GM23338 (cell line): Measurements from ENCODE around the gene DDX21. TPM values are rescaled to one million over a fixed set of nuclear protein-coding genes. Genes with fewer than 3 reads are reported as not detected.

Source experiments
- ATAC-seq: fragments of 200-7000 bp; cut with Tn5 transposase; 3 replicates; pipeline ENCODE4 v1.9.1; 2020
- DNase-seq: peaks from one replicate; pipeline ENCODE4 v3.0.0-alpha.2; 2015; ENCODE audit warnings: low spot score
- H2AFZ ChIP-seq: fragments of 200-600 bp; sonication (generic); 2 replicates; pipeline ENCODE4 v1.8.0; 2016; ENCODE audit warnings: antibody characterized with exemption, mild to moderate bottlenecking, moderate library complexity
- H3F3A ChIP-seq: fragments of 200-600 bp; sonication (generic); replicated peaks from 2 replicates; pipeline ENCODE4 v1.8.0; 2017; ENCODE audit warnings: antibody characterized with exemption, mixed run types, low read depth
- H3K27ac ChIP-seq: fragments of 200-600 bp; sonication (generic); 2 replicates; pipeline ENCODE4 v1.6.1; 2016; ENCODE audit warnings: low read depth
- H3K27me3 ChIP-seq: fragments of 200-600 bp; sonication (generic); 2 replicates; pipeline ENCODE4 v1.8.0; 2016; ENCODE audit warnings: mild to moderate bottlenecking, mixed run types, moderate library complexity; ENCODE audit not compliant: insufficient read depth
- H3K36me3 ChIP-seq: fragments of 200-600 bp; sonication (generic); 2 replicates; pipeline ENCODE4 v1.8.0; 2016; ENCODE audit warnings: mild to moderate bottlenecking; ENCODE audit not compliant: insufficient read depth
- H3K4me1 ChIP-seq: fragments of 200-600 bp; sonication (generic); 2 replicates; pipeline ENCODE4 v1.8.0; 2016; ENCODE audit warnings: mild to moderate bottlenecking, moderate library complexity; ENCODE audit not compliant: insufficient read depth
- H3K4me2 ChIP-seq: fragments of 200-600 bp; sonication (generic); 2 replicates; pipeline ENCODE4 v1.7.1; 2017; ENCODE audit warnings: mixed run types
- H3K4me3 ChIP-seq: fragments of 200-600 bp; sonication (generic); 2 replicates; pipeline ENCODE4 v1.6.1; 2016; ENCODE audit warnings: mixed run types
- H3K79me2 ChIP-seq: fragments of 200-600 bp; sonication (generic); replicated peaks from 2 replicates; pipeline ENCODE4 v1.8.0; 2017; ENCODE audit warnings: mild to moderate bottlenecking; ENCODE audit not compliant: insufficient read depth
- H3K9me2 ChIP-seq: fragments of 200-600 bp; sonication (generic); 2 replicates; pipeline ENCODE4 v1.8.0; 2017; ENCODE audit not compliant: insufficient read depth
- H4K20me1 ChIP-seq: fragments of 200-600 bp; sonication (generic); replicated peaks from 2 replicates; pipeline ENCODE4 v1.8.0; 2017; ENCODE audit warnings: mild to moderate bottlenecking; ENCODE audit not compliant: insufficient read depth
- H3K27ac Mint-ChIP-seq: 2 replicates; pipeline ENCODE4 v1.8.0; 2020; ENCODE audit warnings: inconsistent platforms, mild to moderate bottlenecking, moderate library complexity, mixed read lengths
- H3K27me3 Mint-ChIP-seq: 3 replicates; pipeline ENCODE4 v1.8.0; 2022; ENCODE audit warnings: low read depth, mild to moderate bottlenecking, moderate library complexity, mixed read lengths, inconsistent platforms; ENCODE audit not compliant: insufficient read depth, poor library complexity
- H3K36me3 Mint-ChIP-seq: 3 replicates; pipeline ENCODE4 v1.8.0; 2021; ENCODE audit warnings: low read depth, mild to moderate bottlenecking, inconsistent platforms, moderate library complexity, mixed read lengths
- H3K4me1 Mint-ChIP-seq: 3 replicates; pipeline ENCODE4 v1.8.0; 2020; ENCODE audit warnings: mild to moderate bottlenecking, inconsistent platforms, mixed read lengths
- H3K4me3 Mint-ChIP-seq: 3 replicates; pipeline ENCODE4 v1.8.0; 2021; ENCODE audit warnings: moderate library complexity, mild to moderate bottlenecking, inconsistent platforms, mixed read lengths
- H3K9me3 Mint-ChIP-seq: 3 replicates; pipeline ENCODE4 v1.8.0; 2020; ENCODE audit warnings: moderate library complexity, mild to moderate bottlenecking, inconsistent platforms, mixed read lengths
- CREB1 ChIP-seq: fragments of 250-450 bp; sonication (Bioruptor Pico); IDR thresholded peaks from 2 replicates; pipeline ENCODE4 v1.5.0; 2020; ENCODE audit warnings: low read depth, mild to moderate bottlenecking, moderate library complexity
- CTCF ChIP-seq, 2 experiments: fragments of 200-600 bp in 1 of 2; sonication (generic) in 1 of 2; conservative IDR thresholded peaks; 2 replicates each; pipeline versions ENCODE4 v1.5.1 to v1.6.1; 2016 to 2017; ENCODE audit warnings: antibody characterized with exemption in 2 of 2, low read depth in 2 of 2, mild to moderate bottlenecking in 2 of 2, moderate library complexity in 1 of 2
- EZH2 ChIP-seq: fragments of 200-600 bp; sonication (generic); IDR thresholded peaks from one replicate; pipeline ENCODE4 v1.8.0; 2017; ENCODE audit warnings: antibody characterized with exemption, mild to moderate bottlenecking, low read depth; ENCODE audit not compliant: unreplicated experiment
- EZH2phosphoT487 ChIP-seq: fragments of 200-600 bp; sonication (generic); IDR thresholded peaks from one replicate; pipeline ENCODE4 v1.8.1; 2018; ENCODE audit warnings: antibody characterized with exemption; ENCODE audit not compliant: unreplicated experiment
- JUNB ChIP-seq: IDR thresholded peaks from one replicate; pipeline ENCODE4 v1.6.1; 2016; ENCODE audit warnings: antibody characterized with exemption; ENCODE audit not compliant: unreplicated experiment
- NANOG ChIP-seq: IDR thresholded peaks from 2 replicates; pipeline ENCODE4 v1.6.1; 2016; ENCODE audit warnings: antibody characterized with exemption, borderline replicate concordance
- ZNF114 ChIP-seq: fragments of 250-450 bp; sonication (Bioruptor Pico); IDR thresholded peaks from 2 replicates; pipeline ENCODE4 v1.5.0; 2020; ENCODE audit warnings: mild to moderate bottlenecking, moderate library complexity
- ZNF331 ChIP-seq: fragments of 250-450 bp; sonication (Bioruptor Pico); IDR thresholded peaks from 2 replicates; pipeline ENCODE4 v1.5.0; 2020; ENCODE audit warnings: low read depth, mild to moderate bottlenecking, moderate library complexity
- ZNF462 ChIP-seq: fragments of 250-450 bp; sonication (Bioruptor Pico); IDR thresholded peaks from 2 replicates; pipeline ENCODE4 v1.5.0; 2020; ENCODE audit warnings: mild to moderate bottlenecking, moderate library complexity
- polyA plus RNA-seq: library from polyadenylated mRNA; unstranded; fragments of >200 nt; fragmentation: Nextera tagmentation; extraction: Ambion mirVana; gene quantifications from 2 replicates; pipeline ENCODE4 v1.2.1, GENCODE V29; 2016
- total RNA-seq: library from RNA; depleted of rRNA; stranded (reverse); fragments of >200 nt; shearing (Covaris generic); gene quantifications from 2 replicates; pipeline ENCODE4 v1.2.3, GENCODE V29; 2014
- TF ChIP-seq, protein P1 (sequence below): IDR thresholded peaks from 2 replicates; pipeline ENCODE4 v1.6.1; 2016; ENCODE audit warnings: antibody characterized with exemption

Gene DDX21
- total and polyA plus RNA-seq, 2 experiments from 2014 or later: 138 to 209 TPM

DNA sequence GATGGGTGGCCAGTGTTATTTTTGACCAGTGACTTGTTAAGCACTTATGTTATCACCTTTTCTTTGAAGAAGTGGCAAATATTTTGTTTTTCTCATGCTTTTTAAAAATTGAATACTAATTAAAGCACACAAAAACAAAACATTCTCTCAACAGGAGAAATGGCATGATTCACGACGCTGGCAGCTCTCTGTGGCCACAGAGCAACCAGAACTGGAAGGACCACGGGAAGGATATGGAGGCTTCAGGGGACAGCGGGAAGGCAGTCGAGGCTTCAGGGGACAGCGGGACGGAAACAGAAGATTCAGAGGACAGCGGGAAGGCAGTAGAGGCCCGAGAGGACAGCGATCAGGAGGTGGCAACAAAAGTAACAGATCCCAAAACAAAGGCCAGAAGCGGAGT, 26.4 kb downstream of the DDX21 start (continued):
- TF ChIP-seq JUNB: no peak
- no peak for TF ChIP-seq EZH2
- no peak for TF ChIP-seq ZNF331 (CRISPR knock-in tag)
- TF ChIP-seq NANOG: no peak
- TF ChIP-seq ZNF114 (CRISPR knock-in tag): no peak
- no peak for TF ChIP-seq EZH2phosphoT487
- TF ChIP-seq, protein P1, sequence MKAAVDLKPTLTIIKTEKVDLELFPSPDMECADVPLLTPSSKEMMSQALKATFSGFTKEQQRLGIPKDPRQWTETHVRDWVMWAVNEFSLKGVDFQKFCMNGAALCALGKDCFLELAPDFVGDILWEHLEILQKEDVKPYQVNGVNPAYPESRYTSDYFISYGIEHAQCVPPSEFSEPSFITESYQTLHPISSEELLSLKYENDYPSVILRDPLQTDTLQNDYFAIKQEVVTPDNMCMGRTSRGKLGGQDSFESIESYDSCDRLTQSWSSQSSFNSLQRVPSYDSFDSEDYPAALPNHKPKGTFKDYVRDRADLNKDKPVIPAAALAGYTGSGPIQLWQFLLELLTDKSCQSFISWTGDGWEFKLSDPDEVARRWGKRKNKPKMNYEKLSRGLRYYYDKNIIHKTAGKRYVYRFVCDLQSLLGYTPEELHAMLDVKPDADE: no peak
- no peak for TF ChIP-seq ZNF462 (CRISPR knock-in tag)

- H3K4me3 ChIP-seq: no peak overlapping the region
- H3K27me3 ChIP-seq: no peaks in the 10 kb centered on the region
- H3K27ac ChIP-seq: 0 out of 2 replicates have a peak overlapping the region, but pooled peaks have one; percentile 9
- H3K27me3 Mint-ChIP-seq: peaks cover 7% of the 10 kb centered on the region
- no peak overlapping the region for H3K4me2 ChIP-seq
- DNase-seq (no peak), ATAC-seq (no peak)
- peaks cover 9% of the 10 kb centered on the region; the same call in 1 of the 2 replicates for H3K4me1 ChIP-seq
- H3K4me3 Mint-ChIP-seq: no peak overlapping the region
- H3F3A ChIP-seq: 0 out of 2 replicates have a peak, but pooled peaks cover 4% of the 10 kb centered on the region
- peaks cover 34% of the 10 kb centered on the region for H3K79me2 ChIP-seq
- peaks cover 13% of the 10 kb centered on the region for H3K4me1 Mint-ChIP-seq
- H3K36me3 Mint-ChIP-seq: peaks cover 35% of the 10 kb centered on the region
- H3K27ac Mint-ChIP-seq: no peak overlapping the region
- H2AFZ ChIP-seq: no peak overlapping the region
- H4K20me1 ChIP-seq: no peaks in the 10 kb centered on the region; the same call in none of the 2 replicates
- no peaks in the 10 kb centered on the region for H3K9me2 ChIP-seq
- H3K36me3 ChIP-seq: peaks cover 30% of the 10 kb centered on the region
- H3K9me3 Mint-ChIP-seq: no peaks in the 10 kb centered on the region
- no peak for TF ChIP-seq ZNF114 (CRISPR knock-in tag)
- TF ChIP-seq CREB1 (CRISPR knock-in tag): no peak
- no peak for TF ChIP-seq CTCF (conservative IDR thresholded peaks at IDR 0.05; ENCODE audit: low read depth in 2 of 2)
Measured at GRCh38 chr10:68987611-68988010, 31.6 kb downstream of the DDX21 start.
